Activated CD4-positive, alpha-beta memory T cell treated with anti-CD3 and anti-CD28 coated beads, Interleukin-2, amount 10 ng/mL, durations not matched to agents 7 days and 5 days (primary cell): ENCODE data around the gene SLC25A53. TPM values are rescaled to one million over a fixed set of nuclear protein-coding genes. Genes with fewer than 3 reads are reported as not detected.
"Not testable (repeated sequence)": the region's sequence is repeated elsewhere in the genome, so short reads cannot be mapped to it uniquely, and the experiment has no call there.

Experiments
- CTCF ChIA-PET: fragments of 350-600 bp; sonication (Branson Sonifier 250); formaldehyde crosslinking; loops from one replicate; lab custom pipeline; 2021; ENCODE audit warnings: antibody characterized with exemption, inconsistent platforms; lab: Charles Lee
- POLR2A ChIA-PET: fragments of 350-600 bp; sonication (Branson Sonifier 250); formaldehyde crosslinking; loops from one replicate; lab custom pipeline; 2021; ENCODE audit warnings: antibody characterized with exemption; lab: Charles Lee
- DNase-seq: peaks from one replicate; pipeline ENCODE4 v3.0.0-alpha.2; 2020
- H3K27ac Mint-ChIP-seq: one replicate; pipeline ENCODE4 v1.8.0; 2021; ENCODE audit warnings: mild to moderate bottlenecking, mixed read lengths
- H3K27me3 Mint-ChIP-seq: one replicate; pipeline ENCODE4 v1.8.0; 2021; ENCODE audit warnings: mixed read lengths
- H3K36me3 Mint-ChIP-seq: one replicate; pipeline ENCODE4 v1.8.0; 2021; ENCODE audit warnings: low read depth, mixed read lengths
- H3K4me1 Mint-ChIP-seq: one replicate; pipeline ENCODE4 v1.8.0; 2021; ENCODE audit warnings: mixed read lengths
- H3K4me3 Mint-ChIP-seq: one replicate; pipeline ENCODE4 v1.8.0; 2021; ENCODE audit warnings: mild to moderate bottlenecking, mixed read lengths
- H3K9me3 Mint-ChIP-seq: one replicate; pipeline ENCODE4 v1.8.0; 2021; ENCODE audit warnings: mixed read lengths
- total RNA-seq, 2 experiments: library from RNA; stranded (reverse); gene quantifications; one replicate each; pipeline ENCODE4 v1.2.3, GENCODE V29; 2021

Gene SLC25A53
- total RNA-seq, 2 experiments from 2014 or later = 7.9 to 8.3 TPM

GRCh38 chrX:104085477-104085876 lies 71.3 kb downstream of the SLC25A53 start:
- no peaks in the 10 kb centered on the region for H3K4me1 Mint-ChIP-seq
- H3K27me3 Mint-ChIP-seq = no peaks in the 10 kb centered on the region
- no peak for DNase-seq
- CTCF ChIA-PET = interaction anchor here (1.3 kb wide), 1 partner anchor 52 kb away, joined by 3 read pairs; no protein-coding TSS in a partner anchor
- no peaks in the 10 kb centered on the region for H3K9me3 Mint-ChIP-seq
- no peak overlapping the region for H3K4me3 Mint-ChIP-seq
- POLR2A ChIA-PET = no interaction called here
- no peaks in the 10 kb centered on the region for H3K36me3 Mint-ChIP-seq
- no peak overlapping the region for H3K27ac Mint-ChIP-seq

- ChIA-PET POLR2A (no interaction called here), CTCF (no interaction called here)
- no peak overlapping the region for H3K4me3 Mint-ChIP-seq
- no peak for DNase-seq
- H3K36me3 Mint-ChIP-seq = no peaks in the 10 kb centered on the region
- no peaks in the 10 kb centered on the region for H3K4me1 Mint-ChIP-seq
- no peaks in the 10 kb centered on the region for H3K27me3 Mint-ChIP-seq
- H3K9me3 Mint-ChIP-seq = no peaks in the 10 kb centered on the region
- no peak overlapping the region for H3K27ac Mint-ChIP-seq
Measured at GRCh38 chrX:104084534-104085277, 72.1 kb downstream of the SLC25A53 start.

GRCh38 chrX:104084063-104084462 lies 72.7 kb downstream of the SLC25A53 start:
- Mint-ChIP-seq H3K4me3 (no peak overlapping the region), H3K9me3 (no peaks in the 10 kb centered on the region), H3K36me3 (no peaks in the 10 kb centered on the region), H3K27ac (no peak overlapping the region), H3K27me3 (no peaks in the 10 kb centered on the region), H3K4me1 (no peaks in the 10 kb centered on the region)
- ChIA-PET CTCF (no interaction called here), POLR2A (no interaction called here)
- no peak for DNase-seq

GRCh38 chrX:104077854-104078253 lies 79.0 kb downstream of the SLC25A53 start:
- H3K4me3 Mint-ChIP-seq, DNase-seq, H3K27ac Mint-ChIP-seq, POLR2A ChIA-PET, H3K9me3 Mint-ChIP-seq, H3K27me3 Mint-ChIP-seq, CTCF ChIA-PET, H3K4me1 Mint-ChIP-seq, H3K36me3 Mint-ChIP-seq: not testable (repeated sequence)

- CTCF ChIA-PET, H3K4me3 Mint-ChIP-seq, H3K27me3 Mint-ChIP-seq: not testable (repeated sequence)
Measured at GRCh38 chrX:104075778-104076445, 80.9 kb downstream of the SLC25A53 start, which contains the start of gene TMSB15C. TMSB15C (minus strand) TSS chrX:104076236.

GRCh38 chrX:104062636-104063035 lies 94.2 kb downstream of the SLC25A53 start:
- H3K36me3 Mint-ChIP-seq, H3K4me1 Mint-ChIP-seq, H3K27ac Mint-ChIP-seq, H3K9me3 Mint-ChIP-seq, H3K27me3 Mint-ChIP-seq, CTCF ChIA-PET, POLR2A ChIA-PET, H3K4me3 Mint-ChIP-seq, DNase-seq: not testable (repeated sequence)

More at GRCh38 chrX:104075778-104076445, 80.9 kb downstream of the SLC25A53 start, which contains the start of gene TMSB15C:
- POLR2A ChIA-PET, H3K27ac Mint-ChIP-seq, H3K9me3 Mint-ChIP-seq, DNase-seq, H3K36me3 Mint-ChIP-seq, H3K4me1 Mint-ChIP-seq: not testable (repeated sequence)

- H3K4me3 Mint-ChIP-seq, H3K27me3 Mint-ChIP-seq, CTCF ChIA-PET, H3K4me1 Mint-ChIP-seq, H3K36me3 Mint-ChIP-seq, H3K27ac Mint-ChIP-seq, POLR2A ChIA-PET, H3K9me3 Mint-ChIP-seq, DNase-seq: not testable (repeated sequence)
Measured at GRCh38 chrX:104054956-104055355, 101.9 kb downstream of the SLC25A53 start.

Other genes with a start within 250 kb of the SLC25A53 start
- 1 to 10 TPM; 7.3 to 7.5 TPM for gene TMSB15B, start 194.4 kb downstream of the SLC25A53 start, total RNA-seq
- gene H2BW1, start 143.3 kb downstream of the SLC25A53 start, total RNA-seq = not detected
- gene H2BW2, start 117.1 kb downstream of the SLC25A53 start, total RNA-seq = not detected
- 1 to 10 TPM; 1.9 to 2.9 TPM for gene TMSB15C, start 80.8 kb downstream of the SLC25A53 start, total RNA-seq
- gene ZCCHC18, start 44.5 kb downstream of the SLC25A53 start, total RNA-seq = 1 to 10 TPM; 1.6 to 2.8 TPM
- gene FAM199X, start 9.4 kb upstream of the SLC25A53 start, total RNA-seq = 10 to 100 TPM; 12.9 to 13.1 TPM
- not detected for gene ESX1, start 97.9 kb upstream of the SLC25A53 start, total RNA-seq